GM21423 (cell line): ENCODE measurements around the gene GRM6.

Experiments
- ATAC-seq: cut with Tn5 transposase; IDR thresholded peaks from one replicate; pipeline ENCODE4 v1.9.1; 2021; ENCODE audit warnings: mild to moderate bottlenecking, moderate library complexity; ENCODE audit not compliant: unreplicated experiment

The GRM6 gene

GRCh38 chr5:178994580-178995340 is at the start of gene GRM6:
Gene GRM6 (minus strand): TSS chr5:178995320. CDS start chr5:178994944, 376 bp downstream.
- ATAC-seq: no peak

- no peak for ATAC-seq
Measured at GRCh38 chr5:179044765-179045164, 49.6 kb upstream of the GRM6 start.

GRCh38 chr5:179033004-179033580 is 38.0 kb upstream of the GRM6 start:
- no peak for ATAC-seq

- ATAC-seq: peak; percentile 95
Measured at GRCh38 chr5:179023528-179024189, 28.5 kb upstream of the GRM6 start, which contains the start of gene ZNF879. Gene ZNF879 (plus strand): TSS chr5:179023804. CDS start chr5:179025005, 1,201 bp downstream.

GRCh38 chr5:179008667-179009066 is 13.5 kb upstream of the GRM6 start:
- ATAC-seq: no peak

- ATAC-seq: no peak
Measured at GRCh38 chr5:179006564-179006963, 11.4 kb upstream of the GRM6 start.

- no peak for ATAC-seq
Measured at GRCh38 chr5:178998441-178998840, 3.3 kb upstream of the GRM6 start.

- ATAC-seq: no peak
Measured at GRCh38 chr5:178997191-178997590, 2.1 kb upstream of the GRM6 start.

GRCh38 chr5:178996156-178996555 is 1.0 kb upstream of the GRM6 start:
- no peak for ATAC-seq

GRCh38 chr5:178995341-178995690 is 196 bp upstream of the GRM6 start:
- ATAC-seq: no peak

GRCh38 chr5:178993955-178994579 is 1.1 kb downstream of the GRM6 start:
- ATAC-seq: no peak

GRCh38 chr5:178993236-178993765 is 1.8 kb downstream of the GRM6 start:
- ATAC-seq: no peak

- no peak for ATAC-seq
Measured at GRCh38 chr5:178992291-178992895, 2.7 kb downstream of the GRM6 start.

GRCh38 chr5:178991190-178992145 is 3.7 kb downstream of the GRM6 start:
- no peak for ATAC-seq

- no peak for ATAC-seq
Measured at GRCh38 chr5:178990491-178990890, 4.6 kb downstream of the GRM6 start.

- no peak for ATAC-seq
Measured at GRCh38 chr5:178989311-178989710, 5.8 kb downstream of the GRM6 start.

- ATAC-seq: no peak
Measured at GRCh38 chr5:178988436-178989220, 6.5 kb downstream of the GRM6 start.

- ATAC-seq: no peak
Measured at GRCh38 chr5:178986326-178986960, 8.7 kb downstream of the GRM6 start.
